GM21367 (cell line): ENCODE results near the gene BTAF1.
"Not testable (repeated sequence)": the region's sequence is repeated elsewhere in the genome, so short reads cannot be mapped to it uniquely, and the experiment has no call there.

ENCODE experiments used
- ATAC-seq: cut with Tn5 transposase; IDR thresholded peaks from one replicate; pipeline ENCODE4 v1.9.1; 2021; ENCODE audit not compliant: unreplicated experiment

Gene BTAF1

DNA sequence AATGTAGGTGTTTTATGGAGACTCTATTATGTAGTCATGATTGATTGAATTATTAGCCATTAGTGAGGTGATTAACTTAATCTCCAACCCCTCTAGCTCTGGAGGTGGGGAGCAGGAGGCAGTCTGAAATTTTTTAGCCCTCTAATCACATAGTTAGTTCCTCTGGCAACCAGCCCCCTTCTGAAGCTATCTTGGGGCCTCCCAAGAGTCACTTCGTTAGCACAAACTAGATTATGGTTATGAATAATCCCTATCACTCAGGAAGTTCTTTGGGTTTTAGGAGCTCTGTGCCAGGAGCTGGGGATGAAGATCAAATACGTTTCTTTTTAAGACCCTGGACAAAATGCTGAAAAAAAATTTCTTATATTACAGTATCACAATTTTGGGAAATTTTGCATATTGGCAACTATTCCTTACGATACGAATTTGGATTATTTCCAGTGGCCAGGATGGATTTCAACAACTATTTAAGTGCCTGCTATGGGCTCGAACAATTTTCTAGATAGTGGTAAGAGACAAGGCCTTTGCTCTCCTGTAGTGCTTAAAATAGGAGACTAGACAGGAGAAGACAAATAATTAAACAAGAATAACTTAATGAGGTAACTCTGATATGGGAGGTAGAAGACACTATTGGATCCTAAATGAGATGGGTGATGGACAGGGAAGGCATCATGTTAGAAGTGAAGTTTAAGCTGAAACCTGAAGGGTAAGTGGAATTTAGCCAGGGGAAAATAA lies 52.9 kb downstream of the BTAF1 start:
- no peak for ATAC-seq

DNA sequence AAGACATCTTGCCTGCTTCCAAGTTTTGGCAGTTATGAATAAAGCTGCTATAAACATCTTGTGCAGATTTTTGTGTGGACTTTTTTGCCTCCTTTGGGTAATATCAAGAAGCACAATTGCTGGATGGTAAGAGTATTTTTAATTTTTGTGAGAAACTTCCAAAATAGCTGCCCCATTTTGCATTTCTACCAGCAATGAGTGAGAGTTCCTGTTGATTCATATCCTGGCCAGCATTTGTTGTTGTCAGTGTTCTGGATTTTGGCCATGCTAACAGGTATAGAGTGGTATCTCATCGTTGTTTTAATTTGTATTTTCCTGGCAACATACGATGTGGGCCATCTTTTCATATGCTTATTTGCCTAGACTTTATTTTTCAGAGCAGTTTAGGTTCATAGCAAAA lies 53.9 kb downstream of the BTAF1 start:
- ATAC-seq, result no peak

DNA sequence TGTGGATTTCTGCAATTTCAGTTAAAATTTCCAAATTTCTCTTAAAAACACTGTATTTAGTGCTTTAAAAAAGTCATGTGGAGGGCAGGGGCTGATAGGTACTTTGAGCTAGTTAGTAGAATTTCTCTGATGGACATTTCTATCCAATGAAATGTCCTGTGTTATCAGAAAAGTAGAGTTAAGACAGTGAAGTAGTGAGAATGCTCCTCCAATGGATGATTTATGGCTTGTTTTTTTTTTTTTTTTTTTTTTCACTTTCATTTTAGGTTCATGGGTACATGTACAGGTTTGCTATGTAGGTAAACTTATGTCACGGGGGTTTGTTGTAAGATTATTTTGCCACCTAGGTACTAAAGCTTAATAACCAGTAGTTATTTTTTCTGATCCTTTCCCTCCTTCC lies 55.0 kb downstream of the BTAF1 start:
- no peak for ATAC-seq

DNA sequence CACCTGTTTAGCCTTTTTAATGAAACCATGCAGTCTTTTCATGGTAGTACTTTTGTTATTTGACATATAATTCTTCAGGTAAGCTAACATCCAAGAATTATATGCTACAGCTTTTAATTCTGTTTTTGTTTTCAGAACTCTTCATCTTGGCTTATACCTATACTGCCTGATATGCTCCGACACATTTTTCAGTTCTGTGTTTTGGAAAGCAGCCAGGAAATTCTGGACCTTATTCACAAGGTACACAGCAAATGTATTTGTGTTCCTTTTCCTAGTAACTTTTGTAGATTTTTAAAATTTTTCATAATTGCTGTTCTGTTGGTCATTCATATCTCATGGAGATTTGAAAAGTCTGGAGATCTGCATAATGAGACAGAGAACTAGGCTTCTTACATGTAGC lies 56.7 kb downstream of the BTAF1 start:
- ATAC-seq, result no peak

DNA sequence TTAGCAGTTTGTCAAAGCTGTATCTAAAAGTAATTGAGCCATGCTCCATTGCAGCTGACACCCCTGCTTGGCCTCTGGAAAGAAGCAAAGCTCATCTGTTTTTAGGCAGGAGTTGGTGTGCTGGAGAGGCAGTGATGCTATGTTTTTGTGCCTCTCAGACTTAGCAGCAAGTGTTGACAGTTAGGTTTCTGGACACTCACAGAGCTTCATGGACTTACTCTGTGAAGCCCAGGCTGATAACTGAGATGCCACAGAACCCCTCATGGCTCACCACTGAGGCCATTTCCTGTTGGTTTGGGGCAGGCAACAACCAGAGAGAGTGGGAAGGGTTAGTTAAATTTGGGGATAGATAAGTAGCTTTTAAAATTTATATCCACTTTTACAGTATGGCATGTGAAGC lies 59.8 kb downstream of the BTAF1 start:
- no peak for ATAC-seq

DNA sequence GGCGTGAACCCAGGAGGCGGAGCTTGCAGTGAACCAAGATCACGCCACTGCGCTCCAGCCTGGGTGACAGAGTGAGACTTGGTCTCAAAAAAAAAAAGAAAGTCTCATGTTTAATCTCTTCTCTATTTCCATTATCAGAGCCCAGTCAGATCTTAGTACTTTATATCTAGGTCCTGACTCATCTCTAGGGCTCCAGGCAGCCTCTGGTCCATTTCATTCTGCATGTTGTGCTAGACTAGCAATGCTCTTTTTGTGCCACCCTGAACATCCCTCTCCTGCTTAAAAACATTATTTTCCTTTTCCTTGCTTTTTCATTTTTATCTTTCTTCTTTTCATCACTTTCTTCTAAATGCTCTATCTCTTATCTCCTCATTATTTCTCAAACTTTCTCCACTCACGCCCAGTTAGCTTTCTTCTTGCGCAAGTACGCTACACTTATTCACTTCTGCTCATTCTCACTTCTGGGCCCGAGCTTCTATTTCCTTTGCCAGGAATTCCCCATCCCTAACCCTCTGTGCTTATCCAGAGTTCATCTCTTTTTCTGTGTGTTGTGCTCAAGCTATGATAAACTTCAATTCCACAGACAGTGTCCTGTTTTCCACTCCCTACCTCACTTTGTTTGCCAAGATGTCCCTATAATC lies 63.9 kb downstream of the BTAF1 start:
- ATAC-seq, result no peak

DNA sequence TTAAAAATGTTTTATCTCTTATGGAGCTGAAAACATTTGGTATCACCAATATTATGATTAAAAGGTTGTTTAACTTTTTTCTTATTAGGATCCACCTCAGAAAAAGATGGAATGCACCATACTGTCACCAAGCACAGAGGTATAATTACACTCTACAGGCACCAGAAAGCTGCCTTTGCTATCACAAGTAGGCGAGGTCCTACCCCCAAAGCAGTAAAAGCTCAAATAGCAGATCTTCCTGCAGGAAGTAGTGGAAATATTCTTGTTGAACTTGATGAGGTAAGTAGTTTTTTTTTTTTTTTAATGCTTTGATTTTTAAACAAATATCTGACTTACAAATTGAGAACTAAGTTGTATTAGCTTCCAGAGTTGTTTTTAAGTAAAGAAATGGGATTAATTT lies 68.5 kb downstream of the BTAF1 start:
- ATAC-seq, result no peak

DNA sequence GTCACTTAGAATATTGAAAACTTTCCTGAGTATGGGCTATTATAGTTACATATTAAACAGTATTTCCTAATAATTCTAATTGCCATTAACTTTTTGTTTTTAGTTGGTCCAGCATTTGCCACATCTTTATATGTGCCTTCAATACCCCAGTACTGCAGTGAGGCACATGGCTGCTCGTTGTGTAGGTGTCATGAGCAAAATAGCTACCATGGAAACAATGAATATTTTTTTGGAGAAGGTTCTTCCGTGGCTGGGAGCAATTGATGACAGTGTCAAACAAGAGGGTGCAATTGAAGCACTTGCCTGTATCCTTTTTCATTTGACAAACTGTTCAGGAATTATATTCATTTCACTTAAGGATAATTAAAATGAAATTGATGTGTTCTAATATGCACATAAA lies 72.7 kb downstream of the BTAF1 start:
- no peak for ATAC-seq

DNA sequence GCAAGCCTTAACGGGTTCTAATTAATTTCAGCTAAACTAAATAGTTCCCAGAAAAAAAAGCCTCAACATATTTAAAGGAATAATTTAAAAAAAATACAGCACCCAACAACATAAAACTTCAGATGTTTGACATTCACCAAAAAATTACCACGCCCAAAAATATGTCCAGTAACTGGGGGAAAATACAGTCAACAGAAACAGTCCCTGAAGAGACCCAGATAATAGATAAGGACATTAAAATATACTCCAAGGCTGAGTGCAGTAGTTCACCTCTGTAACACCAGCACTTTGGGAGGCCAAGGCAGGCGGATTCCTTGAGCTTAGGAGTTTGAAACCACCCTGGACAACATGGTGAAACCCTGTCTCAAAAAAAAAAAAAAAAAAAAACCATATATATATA lies 78.0 kb downstream of the BTAF1 start:
- no peak for ATAC-seq

DNA sequence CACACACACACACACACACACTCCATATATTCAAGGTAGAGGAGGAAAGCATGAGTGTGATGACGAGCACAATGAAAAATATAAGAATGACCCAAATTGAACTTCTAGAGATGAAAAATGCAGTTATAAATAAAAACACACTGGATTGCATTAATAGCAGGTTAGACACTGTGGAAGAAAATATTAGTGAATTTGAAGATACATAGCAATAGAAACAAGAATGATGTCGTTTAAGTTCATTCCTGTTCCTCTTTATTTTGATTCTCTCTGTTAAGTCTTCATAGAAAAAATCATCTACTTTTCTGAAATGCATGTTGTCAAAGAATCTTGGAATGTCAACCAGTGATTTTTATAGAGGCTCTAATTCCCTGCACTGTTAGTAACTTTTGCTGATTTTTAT lies 78.4 kb downstream of the BTAF1 start:
- no peak for ATAC-seq

DNA sequence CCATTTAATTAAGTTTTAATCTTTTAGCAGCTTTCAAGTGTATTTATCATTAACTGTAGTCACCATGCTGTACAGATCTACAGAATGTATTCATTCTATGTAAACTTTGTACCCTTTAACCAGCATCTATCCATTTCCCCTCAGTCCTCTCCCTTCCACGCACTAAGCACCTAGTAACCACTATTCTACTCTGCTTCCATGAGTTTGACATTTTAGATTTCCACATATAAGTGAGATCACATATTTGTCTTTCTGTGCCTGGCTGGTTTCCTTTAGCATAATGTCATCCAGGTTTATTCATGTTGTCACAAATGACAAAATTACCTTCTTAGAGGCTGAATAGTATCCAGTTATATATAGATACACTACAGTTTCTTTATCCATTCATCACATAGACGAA lies 79.7 kb downstream of the BTAF1 start:
- ATAC-seq, result no peak

DNA sequence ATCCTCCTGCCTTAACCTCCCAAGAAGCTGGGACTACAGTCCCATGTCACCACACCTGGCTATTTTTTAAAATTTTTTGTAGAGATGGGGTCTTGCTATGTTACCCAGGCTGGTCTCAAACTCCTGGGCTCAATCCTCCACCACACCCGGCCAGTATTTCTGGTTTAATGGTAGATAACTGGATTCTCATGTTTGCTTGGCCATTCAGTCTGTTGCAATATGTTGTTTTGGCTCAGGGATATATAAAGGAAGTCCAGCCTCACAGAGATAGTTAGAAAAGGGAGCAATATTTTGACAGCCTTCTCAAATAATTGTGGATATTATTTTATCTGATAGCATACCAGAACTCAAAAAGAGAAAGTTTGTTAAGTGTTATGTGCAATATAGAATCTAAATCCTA lies 82.4 kb downstream of the BTAF1 start:
- ATAC-seq, result no peak

DNA sequence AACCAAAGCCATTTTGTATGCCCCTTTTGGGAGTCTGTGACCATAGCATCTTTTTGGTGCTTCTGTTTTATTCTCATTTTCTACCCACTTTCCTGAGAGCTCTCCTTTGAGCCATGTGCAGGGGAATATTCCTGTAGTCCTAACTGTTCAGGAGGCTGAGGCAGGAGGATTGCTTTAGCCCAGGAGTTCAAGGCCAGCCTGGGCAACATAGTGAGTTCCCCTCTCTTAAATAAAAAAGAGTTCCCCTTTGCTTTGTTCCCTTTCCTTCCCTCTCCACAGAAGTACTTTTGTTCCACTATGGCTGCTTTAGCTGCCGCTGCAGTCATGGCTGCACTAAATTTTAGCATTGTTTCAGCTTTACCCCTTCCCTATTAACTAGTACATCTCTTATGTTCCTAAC lies 85.9 kb downstream of the BTAF1 start:
- ATAC-seq, result no peak

DNA sequence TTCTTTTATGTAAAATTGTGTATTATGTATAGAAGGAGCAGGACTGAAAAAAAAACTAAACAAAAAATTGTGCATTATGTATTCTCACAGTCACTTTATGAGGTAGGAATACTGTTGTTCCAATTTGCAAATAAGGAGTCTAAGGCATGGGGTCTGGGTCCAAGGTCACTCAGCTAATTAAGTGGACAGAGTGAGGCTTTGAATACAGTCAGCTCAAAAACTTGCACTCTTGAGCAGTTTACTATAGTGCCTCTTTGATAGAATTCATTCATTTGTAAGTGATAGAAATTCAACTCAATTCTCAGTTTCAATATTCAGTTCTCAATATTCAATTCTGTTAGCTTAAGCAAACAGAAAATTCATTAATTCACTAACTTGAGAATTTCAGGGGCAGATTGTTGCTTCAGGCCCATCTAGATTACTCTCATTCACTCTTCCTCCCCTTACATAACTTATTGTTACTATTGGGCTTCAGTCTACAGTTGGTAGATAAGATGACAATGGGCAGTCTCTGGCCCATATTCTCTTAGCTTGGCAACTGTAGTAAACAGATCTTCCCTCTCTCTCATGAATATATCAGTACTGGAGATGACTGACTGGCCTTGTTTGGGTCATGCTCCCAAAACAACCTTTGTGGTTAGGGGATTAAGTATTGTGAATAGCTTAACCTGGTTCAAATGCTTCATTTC lies 86.6 kb downstream of the BTAF1 start:
- ATAC-seq, result no peak

DNA sequence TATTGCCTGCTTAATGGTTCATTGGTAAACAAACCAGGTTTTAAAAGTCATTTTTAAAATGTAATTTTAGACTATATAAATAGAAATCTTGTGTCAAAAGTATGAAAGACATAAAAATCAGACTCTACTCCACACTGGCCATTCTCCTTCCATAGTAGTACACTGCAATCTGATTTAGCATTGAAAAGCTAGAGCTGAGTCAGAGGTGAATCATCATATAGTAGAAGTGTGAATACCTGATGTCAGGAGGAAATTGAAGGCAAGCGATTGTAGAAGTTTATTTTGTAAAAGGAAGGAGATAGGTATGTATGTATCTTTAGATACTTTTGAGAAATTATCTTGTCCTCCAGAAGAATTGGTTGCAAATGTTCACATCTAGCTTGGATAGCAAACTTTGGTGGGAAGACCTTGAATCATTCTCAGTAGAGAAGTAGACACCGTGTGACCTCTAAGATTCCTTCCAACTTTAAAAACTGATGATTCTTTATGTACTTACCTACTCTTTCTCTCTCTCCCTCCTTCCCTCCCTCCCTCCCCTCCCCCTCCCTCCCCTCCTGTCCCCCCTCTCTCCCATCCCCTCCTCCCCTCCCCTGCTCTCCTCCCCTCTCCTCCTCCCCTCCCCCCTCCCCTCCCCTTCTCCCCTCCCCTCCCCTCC lies 88.1 kb downstream of the BTAF1 start:
- no peak for ATAC-seq

DNA sequence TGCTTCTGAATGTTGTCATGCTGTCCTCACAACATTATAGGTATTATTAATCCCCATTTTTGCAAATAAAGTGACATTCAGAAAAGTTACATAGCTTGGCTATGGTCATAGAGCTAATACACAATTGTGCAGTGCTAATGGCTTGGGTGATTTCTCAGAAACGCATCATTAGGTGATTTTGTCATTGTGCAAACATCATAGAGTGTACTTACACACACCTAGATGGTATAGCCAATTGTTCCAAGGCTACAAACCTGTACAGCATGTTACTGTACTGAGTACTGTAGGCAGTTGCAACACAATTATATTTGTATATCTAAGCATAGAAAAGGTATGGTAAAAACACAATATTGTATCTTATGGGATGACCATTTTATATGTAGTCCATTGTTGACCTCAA lies 91.0 kb downstream of the BTAF1 start:
- ATAC-seq, result no peak

DNA sequence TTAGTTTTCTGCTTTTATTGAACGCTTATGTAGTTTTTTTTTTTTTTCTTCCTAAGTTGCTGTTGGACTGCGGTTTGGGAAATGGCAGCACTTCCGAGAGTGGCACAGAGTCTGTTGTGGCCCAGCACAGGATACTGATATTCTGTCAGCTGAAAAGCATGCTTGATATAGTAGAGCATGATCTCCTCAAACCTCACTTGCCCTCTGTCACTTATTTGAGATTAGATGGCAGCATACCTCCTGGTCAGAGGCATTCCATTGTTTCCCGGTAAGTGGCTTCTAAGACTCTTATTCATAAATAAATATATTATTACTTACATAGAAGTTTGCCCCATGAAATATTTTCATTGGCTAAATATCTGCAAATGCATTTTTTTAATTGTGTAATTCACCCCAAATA lies 101.1 kb downstream of the BTAF1 start:
- no peak for ATAC-seq

DNA sequence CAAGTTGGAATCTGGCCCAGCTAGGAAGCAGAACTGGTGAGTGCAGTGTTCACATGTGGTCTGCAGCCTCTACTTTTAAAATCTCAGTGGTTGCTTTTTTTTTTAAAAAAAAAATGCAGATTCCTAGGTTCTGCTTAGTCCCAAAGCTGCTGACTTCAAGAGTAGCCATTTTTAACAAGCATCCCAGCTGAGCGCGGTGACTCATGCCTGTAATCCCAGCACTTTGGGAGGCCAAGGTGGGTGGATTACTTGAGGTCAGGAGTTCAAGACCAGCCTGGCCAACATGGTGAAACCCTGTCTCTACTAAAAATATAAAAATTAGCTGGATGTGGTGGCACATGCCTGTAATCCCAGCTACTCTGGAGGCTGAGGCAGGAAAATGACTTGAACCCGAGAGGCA lies 101.8 kb downstream of the BTAF1 start:
- not testable (repeated sequence) for ATAC-seq

DNA sequence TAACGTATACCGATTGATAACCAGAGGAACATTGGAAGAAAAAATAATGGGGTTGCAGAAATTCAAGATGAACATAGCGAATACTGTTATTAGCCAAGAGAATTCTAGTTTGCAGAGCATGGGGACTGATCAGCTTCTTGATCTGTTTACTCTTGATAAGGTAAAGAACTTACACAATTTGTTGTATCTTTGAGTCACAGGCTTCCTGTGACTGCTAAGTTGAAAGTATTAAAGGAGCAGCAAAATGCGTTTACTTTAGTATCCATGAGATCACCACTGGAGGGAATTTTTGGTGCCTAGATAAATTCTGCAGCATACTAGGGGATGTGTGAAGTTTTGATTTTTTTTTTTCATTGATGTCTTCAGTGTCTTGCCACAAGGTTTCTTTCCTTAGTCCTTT lies 103.6 kb downstream of the BTAF1 start:
- no peak for ATAC-seq

DNA sequence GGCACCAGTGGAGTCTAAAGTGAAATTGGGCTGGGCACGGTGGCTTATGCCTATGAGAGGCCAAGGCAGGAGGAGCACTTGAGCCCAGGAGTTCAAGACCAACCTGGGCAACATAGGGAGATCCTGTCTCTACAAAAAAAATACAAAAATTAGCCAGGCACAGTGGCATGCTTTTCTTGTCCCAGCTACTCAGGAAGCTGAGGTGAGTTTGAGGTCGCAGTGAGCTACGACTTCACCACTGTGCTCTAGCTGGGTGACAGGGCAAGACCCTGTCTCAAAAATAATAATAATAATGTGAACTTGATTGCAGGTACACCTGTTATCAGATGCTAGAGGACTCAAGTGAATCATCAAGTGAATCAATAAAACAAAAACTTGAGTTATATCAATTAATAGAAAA lies 108.0 kb downstream of the BTAF1 start:
- ATAC-seq, result no peak

DNA sequence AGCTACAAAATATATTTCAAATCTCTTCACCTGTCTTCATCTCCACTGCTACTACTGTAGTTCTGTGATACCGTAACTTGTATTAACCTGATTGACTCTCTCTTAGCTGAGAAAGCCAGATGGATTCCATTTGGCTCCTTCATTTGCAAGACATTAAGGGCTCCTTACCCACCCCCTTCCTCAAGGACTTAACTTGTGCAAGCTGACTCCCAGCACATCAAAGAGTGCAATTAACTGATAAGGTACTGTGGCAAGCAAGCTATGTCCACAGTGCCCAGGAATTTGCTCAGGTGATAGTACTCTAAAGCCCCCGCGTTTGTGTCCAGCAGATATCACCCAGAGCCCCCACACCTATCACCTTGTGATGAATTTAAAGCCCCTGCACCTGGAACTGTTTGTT lies 109.5 kb downstream of the BTAF1 start:
- ATAC-seq, result not testable (repeated sequence)

DNA sequence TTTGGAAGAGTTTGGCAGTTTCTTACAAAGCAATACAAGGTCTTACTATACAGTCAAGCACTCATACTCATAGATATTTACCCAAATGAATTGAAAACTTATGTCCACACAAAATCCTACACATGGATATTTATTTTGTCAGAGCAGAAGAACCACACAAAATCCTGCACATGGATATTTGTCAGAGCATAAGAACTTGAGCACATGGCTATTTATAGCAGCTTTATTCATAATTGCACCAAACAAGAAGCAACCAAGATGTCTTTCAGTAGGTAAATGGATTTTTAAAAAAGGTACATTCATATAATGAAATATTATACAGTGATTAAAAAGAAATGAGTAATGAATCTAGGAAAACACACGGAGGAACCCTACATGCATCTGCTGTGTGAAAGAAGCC lies 115.4 kb downstream of the BTAF1 start:
- ATAC-seq, result no peak
